Adrenal gland (tissue), 12 donors: ENCODE data around the gene ZBTB40. TPM values are rescaled to one million over a fixed set of nuclear protein-coding genes. Genes with fewer than 3 reads are reported as not detected.

Experiments used
- DNase-seq, 7 donors: peaks; one replicate each; pipeline ENCODE4 v3.0.0-alpha.2; 2019 to 2020
- H3K27ac ChIP-seq, 5 donors: fragments of 200-600 bp; sonication (generic) in 4 of 5; 1 replicate in 3 of 5; 2 replicates in 2 of 5; pipeline versions ENCODE4 v1.5.1 to v1.8.0; 2016 to 2020; ENCODE audit warnings: mild to moderate bottlenecking in 1 of 5
- H3K27me3 ChIP-seq: fragments of 200-600 bp; 2 replicates; pipeline ENCODE4 v1.8.0; 2021
- H3K36me3 ChIP-seq, 2 donors: fragments of 200-600 bp; replicated peaks in 1 of 2; 1 replicate in 1 of 2; 2 replicates in 1 of 2; pipeline versions ENCODE4 v1.5.1 to v1.8.0; 2018 to 2022
- H3K4me1 ChIP-seq, 2 donors: fragments of 200-600 bp; replicated peaks in 1 of 2; 1 replicate in 1 of 2; 2 replicates in 1 of 2; pipeline versions ENCODE4 v1.5.1 to v1.8.0; 2018 to 2021
- H3K4me3 ChIP-seq, 4 donors: fragments of 200-600 bp; sonication (generic) in 3 of 4; one replicate each; pipeline ENCODE4 v1.5.1; 2016 to 2018
- H3K9me3 ChIP-seq, 3 donors: fragments of 200-600 bp; sonication (generic) in 1 of 3; replicated peaks in 1 of 3; 1 replicate in 2 of 3; 2 replicates in 1 of 3; pipeline versions ENCODE4 v1.5.1 to v1.8.0; 2016 to 2021
- POLR2A ChIP-seq, 2 donors: fragments of 450-650 bp; IDR thresholded peaks; one replicate each; pipeline ENCODE4 v1.6.1; 2017; ENCODE audit warnings: antibody characterized with exemption in 2 of 2, mild to moderate bottlenecking in 2 of 2, moderate library complexity in 1 of 2
- WGBS, 4 donors: extraction: QIAGEN DNeasy Blood & Tissue Kit in 2 of 4; methylation state at CpG; one replicate each; pipeline versions ENCODE4 v1.1.5 to v1.1.7; 2013 to 2017; 5-methylcytosine and 5-hydroxymethylcytosine counted together
- intact Hi-C, 2 donors: fragments of 100-400 bp; cut with DNase I; formaldehyde crosslinking; loops; one replicate each; pipeline versions ENCODE4 v1.14.1 to v1.15.0; 2022 to 2023
- polyA plus RNA-seq, 3 donors: library from polyadenylated mRNA; stranded (reverse); fragments of 200-250 nt in 2 of 3; fragments of 350-450 nt in 1 of 3; fragmentation: Illumina TruSeq in 1 of 3; extraction: RNeasy Lipid Tissue Mini Kit (QIAGEN cat#74804) in 1 of 3; gene quantifications; one replicate each; pipeline ENCODE4 v1.2.3, GENCODE V29; 2013 to 2014
- total RNA-seq, 9 donors: library from RNA; depleted of rRNA in 4 of 9; stranded (reverse); fragments of >200 nt in 4 of 9; fragments of 120-200 nt in 1 of 9; fragmentation: NEBNext Ultra II Directional in 1 of 9; extraction: Animal tissue kit (Norgen Biotek cat#: 25700) in 1 of 9; gene quantifications; one replicate each; pipeline versions ENCODE4 v1.1.0 to v1.2.4, GENCODE V29; 2013 to 2023
- TF ChIP-seq, protein P1 (sequence below), 6 experiments: fragments of 450-650 bp in 4 of 6; fragments of 200-600 bp in 2 of 6; sonication (generic) in 1 of 6; IDR thresholded peaks; 1 replicate in 5 of 6; 2 replicates in 1 of 6; pipeline versions ENCODE4 v1.5.1 to v1.8.0; 2016 to 2021; ENCODE audit warnings: antibody characterized with exemption in 6 of 6, mild to moderate bottlenecking in 2 of 6, moderate library complexity in 1 of 6
- donor health status: healthy with polysubstance abuse.
- donor health status: Bipolar disorder and iron deficiency.
- donor health status: DM: yes; HTN: yes; CAD: no.
- donor health status: DM: no; HTN: no; CAD: no.
- donor health status: DM: no; HTN: no; CAD: no.
- donor health status: DM: yes; HTN: yes; CAD: no.

The ZBTB40 gene
- total and polyA plus RNA-seq, 12 donors = 17.1 to 45.7 (median 27.7) TPM

DNA sequence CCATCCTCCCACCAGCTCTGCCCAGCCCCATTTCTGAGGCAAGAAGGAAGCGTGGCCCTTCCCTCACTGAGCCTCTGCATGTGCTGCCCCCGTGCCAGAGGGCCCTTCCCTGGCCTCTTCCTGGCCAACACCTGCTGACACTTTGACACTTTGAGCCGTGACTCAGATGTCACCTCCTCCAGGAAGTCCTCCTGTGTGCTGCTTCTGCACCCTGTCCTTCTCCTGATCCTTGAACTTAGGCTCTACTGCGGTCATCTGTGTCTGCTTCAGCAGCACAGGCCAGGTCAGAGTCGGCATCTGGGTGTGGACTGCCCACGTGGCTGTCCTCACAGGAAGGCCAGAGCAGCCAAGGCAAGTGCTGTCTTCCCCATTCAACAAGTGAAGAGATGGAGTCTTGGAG lies 92.0 kb downstream of the ZBTB40 start:
- no peaks in the 10 kb centered on the region for H3K36me3 ChIP-seq
- no peak for TF ChIP-seq POLR2A (IDR thresholded peaks at IDR 0.05)
- TF ChIP-seq, protein P1, sequence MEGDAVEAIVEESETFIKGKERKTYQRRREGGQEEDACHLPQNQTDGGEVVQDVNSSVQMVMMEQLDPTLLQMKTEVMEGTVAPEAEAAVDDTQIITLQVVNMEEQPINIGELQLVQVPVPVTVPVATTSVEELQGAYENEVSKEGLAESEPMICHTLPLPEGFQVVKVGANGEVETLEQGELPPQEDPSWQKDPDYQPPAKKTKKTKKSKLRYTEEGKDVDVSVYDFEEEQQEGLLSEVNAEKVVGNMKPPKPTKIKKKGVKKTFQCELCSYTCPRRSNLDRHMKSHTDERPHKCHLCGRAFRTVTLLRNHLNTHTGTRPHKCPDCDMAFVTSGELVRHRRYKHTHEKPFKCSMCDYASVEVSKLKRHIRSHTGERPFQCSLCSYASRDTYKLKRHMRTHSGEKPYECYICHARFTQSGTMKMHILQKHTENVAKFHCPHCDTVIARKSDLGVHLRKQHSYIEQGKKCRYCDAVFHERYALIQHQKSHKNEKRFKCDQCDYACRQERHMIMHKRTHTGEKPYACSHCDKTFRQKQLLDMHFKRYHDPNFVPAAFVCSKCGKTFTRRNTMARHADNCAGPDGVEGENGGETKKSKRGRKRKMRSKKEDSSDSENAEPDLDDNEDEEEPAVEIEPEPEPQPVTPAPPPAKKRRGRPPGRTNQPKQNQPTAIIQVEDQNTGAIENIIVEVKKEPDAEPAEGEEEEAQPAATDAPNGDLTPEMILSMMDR (IDR thresholded peaks at IDR 0.05) = no peak
- no peak overlapping the region for H3K27ac ChIP-seq
- H3K9me3 ChIP-seq = no peaks in the 10 kb centered on the region
- no peaks in the 10 kb centered on the region for H3K27me3 ChIP-seq
- intact Hi-C loops = no loop called here
- WGBS, 4 donors = 55 to 81% (median 77%) methylated on average over 4 to 6 of the region's 6 CpGs
- no peak for DNase-seq
- no peak overlapping the region for H3K4me3 ChIP-seq
- no peaks in the 10 kb centered on the region for H3K4me1 ChIP-seq

DNA sequence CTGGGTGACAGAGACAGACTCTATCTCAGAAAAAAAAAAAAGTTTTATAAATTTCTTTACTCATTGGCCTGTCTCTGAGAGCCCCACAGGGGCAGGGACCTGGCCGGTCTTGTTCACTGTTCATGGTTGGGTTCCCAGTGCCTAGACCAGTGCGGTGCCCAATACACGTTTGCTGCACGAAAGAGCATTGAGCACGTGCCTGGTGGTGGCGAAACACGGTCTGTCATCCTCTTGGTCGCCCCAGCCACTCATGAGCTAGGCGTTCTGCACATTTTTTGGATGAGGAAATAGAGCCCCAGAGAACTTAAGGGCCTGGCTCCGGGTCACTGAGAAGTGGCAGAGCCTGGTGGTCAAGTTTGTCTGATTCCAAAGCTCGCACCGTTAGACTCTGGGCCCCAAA lies 93.0 kb downstream of the ZBTB40 start:
- TF ChIP-seq POLR2A (IDR thresholded peaks at IDR 0.05) = no peak
- TF ChIP-seq, protein P1 (IDR thresholded peaks at IDR 0.05) = no peak
- no peak overlapping the region for H3K27ac ChIP-seq
- 86 to 97% (median 91%) methylated on average over 9 to 12 of the region's 12 CpGs for WGBS, 4 donors
- H3K4me3 ChIP-seq = no peak overlapping the region
- no peak for DNase-seq
- no peaks in the 10 kb centered on the region for H3K27me3 ChIP-seq
- no peaks in the 10 kb centered on the region for H3K4me1 ChIP-seq
- intact Hi-C loops = no loop called here
- no peaks in the 10 kb centered on the region for H3K9me3 ChIP-seq
- no peaks in the 10 kb centered on the region for H3K36me3 ChIP-seq

DNA sequence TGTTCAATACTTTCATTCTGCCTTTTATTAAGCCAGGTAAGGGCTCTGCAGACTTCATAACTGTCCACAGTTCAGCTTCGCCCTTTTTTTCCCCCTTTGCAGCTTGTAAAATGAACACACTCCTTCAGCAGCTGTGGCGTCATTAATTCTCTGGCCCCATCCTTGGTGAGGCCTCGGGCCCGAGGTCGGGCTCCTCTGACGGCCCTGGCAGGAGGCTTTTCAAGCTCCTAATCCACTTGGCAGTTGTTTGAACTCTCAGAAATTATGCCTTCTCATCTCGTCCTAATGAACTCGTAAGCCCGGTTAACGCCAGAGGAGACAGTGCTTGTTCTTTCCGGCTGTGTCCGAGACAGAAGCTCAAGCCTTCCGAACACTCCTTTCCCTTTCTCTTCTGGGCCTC lies 93.5 kb downstream of the ZBTB40 start:
- no peaks in the 10 kb centered on the region for H3K4me1 ChIP-seq
- no peak for TF ChIP-seq POLR2A (IDR thresholded peaks at IDR 0.05)
- TF ChIP-seq, protein P1 (IDR thresholded peaks at IDR 0.05) = no peak
- H3K27ac ChIP-seq = no peak overlapping the region
- DNase-seq = no peak
- H3K27me3 ChIP-seq = no peaks in the 10 kb centered on the region
- H3K9me3 ChIP-seq = no peaks in the 10 kb centered on the region
- H3K36me3 ChIP-seq = no peaks in the 10 kb centered on the region
- 56 to 61% (median 57%) methylated on average over 13 of the region's 13 CpGs for WGBS, 4 donors
- H3K4me3 ChIP-seq = no peak overlapping the region
- intact Hi-C loops = no loop called here

DNA sequence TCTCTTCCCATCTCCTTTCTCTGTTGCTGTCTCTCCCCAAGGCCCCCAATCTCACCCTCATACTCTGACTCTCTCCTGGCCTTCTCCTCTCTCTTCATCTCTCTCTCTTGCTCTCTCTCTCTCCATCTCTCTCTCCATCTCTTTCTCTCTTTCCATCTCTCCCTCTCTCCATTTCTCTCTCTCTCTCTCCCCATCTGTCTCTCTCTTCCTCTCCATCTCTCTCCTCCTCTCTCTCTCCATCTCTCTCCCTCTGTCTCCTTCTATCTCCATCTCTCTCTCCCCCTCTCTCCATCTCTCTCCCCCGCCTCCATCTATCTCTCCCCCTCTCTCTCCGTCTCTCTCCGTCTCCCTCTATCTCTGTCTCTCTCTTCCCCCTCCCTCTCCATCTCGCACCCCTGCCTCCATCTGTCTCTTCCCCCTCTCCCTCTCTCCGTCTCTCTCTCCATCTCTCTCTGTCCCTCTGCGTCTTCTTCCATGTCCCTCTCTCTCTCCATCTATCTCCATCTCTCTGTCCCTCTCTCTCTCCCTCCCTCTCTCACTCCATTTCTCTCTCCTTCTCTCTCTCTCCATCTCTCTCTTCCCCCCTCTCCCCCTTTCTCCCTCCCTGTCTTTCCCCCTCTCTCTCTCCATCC lies 95.7 kb downstream of the ZBTB40 start:
- WGBS, 4 donors = 67 to 74% (median 69%) methylated on average over 6 of the region's 6 CpGs
- no peak overlapping the region for H3K4me3 ChIP-seq
- DNase-seq = no peak
- no peaks in the 10 kb centered on the region for H3K36me3 ChIP-seq
- no peak overlapping the region for H3K27ac ChIP-seq
- no peaks in the 10 kb centered on the region for H3K27me3 ChIP-seq
- no peak for TF ChIP-seq POLR2A (IDR thresholded peaks at IDR 0.05)
- TF ChIP-seq, protein P1 (IDR thresholded peaks at IDR 0.05) = no peak
- H3K9me3 ChIP-seq = no peaks in the 10 kb centered on the region
- no peaks in the 10 kb centered on the region for H3K4me1 ChIP-seq
- intact Hi-C loops = no loop called here
